Small intestine (tissue), 16 donors: ENCODE data around the gene PKD2L1. TPM values are rescaled to one million over a fixed set of nuclear protein-coding genes. Genes with fewer than 3 reads are reported as not detected.
A peak's percentile ranks its signal among the peaks of the same experiment; 100 is the strongest.
"Not testable (repeated sequence)": the region's sequence is repeated elsewhere in the genome, so short reads cannot be mapped to it uniquely, and the experiment has no call there.

ENCODE experiments used
- DNase-seq, 2 donors: peaks; one replicate each; pipeline versions ENCODE4 v3.0.0 to v3.0.0-alpha.2; 2013
- FAIRE-seq: peaks from 2 replicates; lab custom pipeline; 2012; peaks lifted over from hg19 to GRCh38; lab: Jason Lieb, UNC
- H3K27ac ChIP-seq, 3 donors: one replicate each; pipeline ENCODE4 v1.5.1; 2013; ENCODE audit warnings: low read length in 2 of 3, mild to moderate bottlenecking in 2 of 3, control low read depth in 1 of 3, inconsistent platforms in 1 of 3, low read depth in 1 of 3, moderate library complexity in 1 of 3
- H3K27me3 ChIP-seq, 3 donors: one replicate each; pipeline ENCODE4 v1.6.1; 2013; ENCODE audit warnings: low read length in 3 of 3, inconsistent platforms in 1 of 3; ENCODE audit not compliant: control insufficient read depth in 3 of 3, insufficient read depth in 3 of 3
- H3K36me3 ChIP-seq, 3 donors: one replicate each; pipeline ENCODE4 v1.6.1; 2013; ENCODE audit warnings: low read length in 3 of 3, inconsistent platforms in 1 of 3, low read depth in 1 of 3, mild to moderate bottlenecking in 1 of 3, moderate library complexity in 1 of 3; ENCODE audit not compliant: control insufficient read depth in 3 of 3, insufficient read depth in 2 of 3
- H3K4me1 ChIP-seq, 3 donors: one replicate each; pipeline ENCODE4 v1.6.1; 2013; ENCODE audit warnings: low read length in 2 of 3, inconsistent platforms in 1 of 3, low read depth in 1 of 3, mild to moderate bottlenecking in 1 of 3, moderate library complexity in 1 of 3; ENCODE audit not compliant: control insufficient read depth in 3 of 3, insufficient read depth in 2 of 3
- H3K4me3 ChIP-seq, 3 donors: one replicate each; pipeline ENCODE4 v1.5.1; 2013; ENCODE audit warnings: low read length in 3 of 3, control low read depth in 1 of 3, inconsistent platforms in 1 of 3, low read depth in 1 of 3, mild to moderate bottlenecking in 1 of 3, moderate library complexity in 1 of 3
- H3K9me3 ChIP-seq, 2 donors: one replicate each; pipeline ENCODE4 v1.6.1; 2013; ENCODE audit warnings: low read depth in 1 of 2, low read length in 1 of 2; ENCODE audit not compliant: control insufficient read depth in 2 of 2, insufficient read depth in 1 of 2
- WGBS, 3 donors: extraction: QIAGEN DNeasy Blood & Tissue Kit; methylation state at CpG; one replicate each; pipeline ENCODE4 v1.1.7; 2013; 5-methylcytosine and 5-hydroxymethylcytosine counted together
- long read RNA-seq, 10 donors: transcript quantifications; one replicate each; lab custom pipeline, GENCODE V29; 2026
- polyA plus RNA-seq, 4 donors: library from polyadenylated mRNA; stranded (reverse) in 3 of 4; unstranded in 1 of 4; fragments of 200-250 nt in 3 of 4; fragments of 120-200 nt in 1 of 4; gene quantifications; one replicate each; pipeline versions ENCODE4 v1.2.1 to v1.2.3, GENCODE V29; 2013
- donor health status: healthy with polysubstance abuse.
- donor health status: control.
- donor health status: control.
- donor health status: Bipolar disorder and iron deficiency.
- donor health status: healthy.

Gene PKD2L1
- under 1 TPM in 3 of 4 donors, not detected in 1; 0.10 to 0.27 (median 0.19) TPM for polyA plus RNA-seq
- long read RNA-seq, donor 1, result 0 reads
- long read RNA-seq, donor 2, result 0 reads
- long read RNA-seq, donor 3, result 0 reads
- long read RNA-seq, donor 4, result 0 reads
- long read RNA-seq, donor 5, result 0 reads
- long read RNA-seq, donor 6, result 0 reads
- long read RNA-seq, donor 7, result 0 reads
- long read RNA-seq, donor 8, result 0 reads
- long read RNA-seq, donor 9, result 0 reads
- long read RNA-seq, donor 10, partial matches to known transcripts, result 13 of 13 reads
- long read RNA-seq, donor 10, other reads (novel, unspliced or antisense), result 0 of 13 reads

- Histone ChIP-seq H3K4me1 (no peaks in the 10 kb centered on the region), H3K27me3 (peaks cover 0 to 46% (median 0%) of the 10 kb centered on the region in 3 donors), H3K36me3 (no peaks in the 10 kb centered on the region), H3K9me3 (no peaks in the 10 kb centered on the region), H3K27ac (no peak within 1 kb of the TSS), H3K4me3 (no peak within 1 kb of the TSS)
- DNase-seq (no peak), FAIRE-seq (no peak)
- 57 to 74% (median 73%) methylated on average over 5 of the region's 5 CpGs for WGBS, 3 donors
Observed at GRCh38 chr10:100330079-100330478, at the start of gene PKD2L1. Gene PKD2L1 (minus strand): TSS chr10:100330228. CDS start chr10:100330103, 125 bp downstream.

- FAIRE-seq, result no peak
- H3K36me3 ChIP-seq, result peaks cover 0 to 9% (median 0%) of the 10 kb centered on the region in 3 donors
- H3K4me3 ChIP-seq, result no peak overlapping the region
- no peaks in the 10 kb centered on the region for H3K9me3 ChIP-seq
- DNase-seq, result no peak
- H3K27ac ChIP-seq, result no peak overlapping the region
- H3K27me3 ChIP-seq, result no peaks in the 10 kb centered on the region
- WGBS, 3 donors, result 86 to 90% (median 88%) methylated on average over 5 of the region's 5 CpGs
- H3K4me1 ChIP-seq, result peaks cover 1 to 19% (median 8%) of the 10 kb centered on the region in 3 donors
Observed at GRCh38 chr10:100377830-100378229, 47.8 kb upstream of the PKD2L1 start.

- H3K9me3 ChIP-seq, H3K36me3 ChIP-seq, H3K27ac ChIP-seq, H3K4me3 ChIP-seq, H3K27me3 ChIP-seq, FAIRE-seq: not testable (repeated sequence)
- H3K4me1 ChIP-seq, result peaks cover 4 to 31% (median 9%) of the 10 kb centered on the region in 3 donors
- peak in 1 of 2 donors; percentile 28 for DNase-seq
- WGBS, 3 donors, result 34 to 61% (median 58%) methylated on average over 6 of the region's 6 CpGs
Observed at GRCh38 chr10:100376656-100377055, 46.6 kb upstream of the PKD2L1 start.

GRCh38 chr10:100374677-100375353 is 44.8 kb upstream of the PKD2L1 start:
- not testable (repeated sequence) for H3K27me3 ChIP-seq, H3K9me3 ChIP-seq, FAIRE-seq, H3K36me3 ChIP-seq
- 39 to 78% (median 56%) methylated on average over 7 of the region's 7 CpGs for WGBS, 3 donors
- DNase-seq, result peak in 1 of 2 donors; percentile 65
- Histone ChIP-seq H3K27ac (peak overlapping the region; percentile 94 to 99 (median 97)), H3K4me1 (peaks cover 5 to 49% (median 6%) of the 10 kb centered on the region in 3 donors), H3K4me3 (peak overlapping the region in 2 of 3 donors; percentile 54 to 62)

GRCh38 chr10:100374200-100374655 is 44.2 kb upstream of the PKD2L1 start:
- no peaks in the 10 kb centered on the region for H3K36me3 ChIP-seq
- peaks cover 5 to 51% (median 6%) of the 10 kb centered on the region in 3 donors for H3K4me1 ChIP-seq
- peak overlapping the region; percentile 37 to 62 (median 54) for H3K4me3 ChIP-seq
- no peaks in the 10 kb centered on the region for H3K27me3 ChIP-seq
- 13 to 23% (median 17%) methylated on average over 3 of the region's 3 CpGs for WGBS, 3 donors
- FAIRE-seq, result no peak
- no peaks in the 10 kb centered on the region for H3K9me3 ChIP-seq
- DNase-seq, result no peak
- H3K27ac ChIP-seq, result peak overlapping the region; percentile 94 to 99 (median 97)

GRCh38 chr10:100373298-100374199 is 43.5 kb upstream of the PKD2L1 start:
- Histone ChIP-seq H3K27me3 (no peaks in the 10 kb centered on the region), H3K36me3 (no peaks in the 10 kb centered on the region), H3K4me1 (peaks cover 5 to 51% (median 6%) of the 10 kb centered on the region in 3 donors), H3K9me3 (no peaks in the 10 kb centered on the region), H3K4me3 (peak overlapping the region; percentile 37 to 62 (median 54)), H3K27ac (peak overlapping the region; percentile 94 to 99 (median 97))
- FAIRE-seq (no peak), DNase-seq (peak; percentile 98)
- 0 to 1% (median 1%) methylated on average over 45 of the region's 45 CpGs for WGBS, 3 donors

- H3K4me1 ChIP-seq, result peaks cover 5 to 51% (median 6%) of the 10 kb centered on the region in 3 donors
Observed at GRCh38 chr10:100372415-100373297, 42.6 kb upstream of the PKD2L1 start.

More at GRCh38 chr10:100372415-100373297, 42.6 kb upstream of the PKD2L1 start:
- H3K27ac ChIP-seq, result peak overlapping the region; percentile 94 to 99 (median 96)
- no peak for FAIRE-seq
- H3K27me3 ChIP-seq, result no peaks in the 10 kb centered on the region
- DNase-seq, result no peak
- no peaks in the 10 kb centered on the region for H3K36me3 ChIP-seq
- whole genome bisulfite sequencing, 3 donors, result 29 to 33% (median 30%) methylated on average over 16 of the region's 16 CpGs
- H3K9me3 ChIP-seq, result no peaks in the 10 kb centered on the region
- H3K4me3 ChIP-seq, result peak overlapping the region in 2 of 3 donors; percentile 54 to 62
